Measurements from ENCODE around the gene SEPTIN1. TPM values are rescaled to one million over a fixed set of nuclear protein-coding genes. Genes with fewer than 3 reads are reported as not detected.
A peak's percentile ranks its signal among the peaks of the same experiment; 100 is the strongest.

Gene SEPTIN1
- total and polyA plus RNA-seq, 2 of the 13 experiments (the other 11 are each of a cell fraction or from before 2014, with no cell fraction given) = 0.18 to 0.67 TPM

GRCh38 chr16:30370456-30371247, 11.7 kb downstream of the SEPTIN1 start, which contains the start of gene TBC1D10B (continued):
- TF ChIP-seq PREB (CRISPR knock-in tag; IDR thresholded peaks at IDR 0.05) = no peak
- peak; percentile 87; the same call in 1 of the 3 replicates for TF ChIP-seq MXI1 (IDR thresholded peaks at IDR 0.05; ENCODE audit: borderline replicate concordance, low read depth, low read length)
- TF ChIP-seq, protein P1, sequence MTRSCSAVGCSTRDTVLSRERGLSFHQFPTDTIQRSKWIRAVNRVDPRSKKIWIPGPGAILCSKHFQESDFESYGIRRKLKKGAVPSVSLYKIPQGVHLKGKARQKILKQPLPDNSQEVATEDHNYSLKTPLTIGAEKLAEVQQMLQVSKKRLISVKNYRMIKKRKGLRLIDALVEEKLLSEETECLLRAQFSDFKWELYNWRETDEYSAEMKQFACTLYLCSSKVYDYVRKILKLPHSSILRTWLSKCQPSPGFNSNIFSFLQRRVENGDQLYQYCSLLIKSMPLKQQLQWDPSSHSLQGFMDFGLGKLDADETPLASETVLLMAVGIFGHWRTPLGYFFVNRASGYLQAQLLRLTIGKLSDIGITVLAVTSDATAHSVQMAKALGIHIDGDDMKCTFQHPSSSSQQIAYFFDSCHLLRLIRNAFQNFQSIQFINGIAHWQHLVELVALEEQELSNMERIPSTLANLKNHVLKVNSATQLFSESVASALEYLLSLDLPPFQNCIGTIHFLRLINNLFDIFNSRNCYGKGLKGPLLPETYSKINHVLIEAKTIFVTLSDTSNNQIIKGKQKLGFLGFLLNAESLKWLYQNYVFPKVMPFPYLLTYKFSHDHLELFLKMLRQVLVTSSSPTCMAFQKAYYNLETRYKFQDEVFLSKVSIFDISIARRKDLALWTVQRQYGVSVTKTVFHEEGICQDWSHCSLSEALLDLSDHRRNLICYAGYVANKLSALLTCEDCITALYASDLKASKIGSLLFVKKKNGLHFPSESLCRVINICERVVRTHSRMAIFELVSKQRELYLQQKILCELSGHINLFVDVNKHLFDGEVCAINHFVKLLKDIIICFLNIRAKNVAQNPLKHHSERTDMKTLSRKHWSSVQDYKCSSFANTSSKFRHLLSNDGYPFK (CRISPR knock-in tag; IDR thresholded peaks at IDR 0.05; ENCODE audit: borderline replicate concordance) = peak; percentile 56; the same call in 1 of the 2 replicates
- no peak for TF ChIP-seq ZNF441 (CRISPR knock-in tag; IDR thresholded peaks at IDR 0.05; ENCODE audit: borderline replicate concordance)
- TF ChIP-seq SP4 (CRISPR knock-in tag; IDR thresholded peaks at IDR 0.05) = peak; percentile 96
- peak; percentile 75 for TF ChIP-seq CTCF (CRISPR knock-in tag; IDR thresholded peaks at IDR 0.05)
- TF ChIP-seq, protein P2, sequence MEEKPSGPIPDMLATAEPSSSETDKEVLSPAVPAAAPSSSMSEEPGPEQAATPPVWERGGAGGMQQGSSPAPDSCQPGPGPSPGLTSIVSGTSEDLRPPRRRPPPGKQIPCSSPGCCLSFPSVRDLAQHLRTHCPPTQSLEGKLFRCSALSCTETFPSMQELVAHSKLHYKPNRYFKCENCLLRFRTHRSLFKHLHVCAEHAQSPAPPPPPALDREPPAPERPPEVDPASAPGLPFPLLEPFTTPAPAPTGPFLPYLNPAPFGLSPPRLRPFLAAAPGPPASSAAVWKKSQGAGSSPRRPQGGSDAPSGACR (CRISPR knock-in tag; IDR thresholded peaks at IDR 0.05) = no peak
- TF ChIP-seq MTERF4 (CRISPR knock-in tag; IDR thresholded peaks at IDR 0.05) = no peak
- no peak for TF ChIP-seq PCBP2 (optimal IDR thresholded peaks at IDR 0.05; ENCODE audit: low read depth, low read length, poor library complexity, severe bottlenecking)
- peak; percentile 17 for TF ChIP-seq SP5 (CRISPR knock-in tag; IDR thresholded peaks at IDR 0.05; ENCODE audit: borderline replicate concordance, low read depth)
- peak; percentile 63 for TF ChIP-seq ERF (CRISPR knock-in tag; IDR thresholded peaks at IDR 0.05)
- TF ChIP-seq NFE2L2 (IDR thresholded peaks at IDR 0.05; ENCODE audit: low read length) = no peak
- no peak for TF ChIP-seq MTA1 (CRISPR knock-in tag; IDR thresholded peaks at IDR 0.05; ENCODE audit: borderline replicate concordance)
- peak; percentile 18; the same call in 1 of the 2 replicates for TF ChIP-seq FOXA3 (CRISPR knock-in tag; IDR thresholded peaks at IDR 0.05)
- TF ChIP-seq, protein P3, sequence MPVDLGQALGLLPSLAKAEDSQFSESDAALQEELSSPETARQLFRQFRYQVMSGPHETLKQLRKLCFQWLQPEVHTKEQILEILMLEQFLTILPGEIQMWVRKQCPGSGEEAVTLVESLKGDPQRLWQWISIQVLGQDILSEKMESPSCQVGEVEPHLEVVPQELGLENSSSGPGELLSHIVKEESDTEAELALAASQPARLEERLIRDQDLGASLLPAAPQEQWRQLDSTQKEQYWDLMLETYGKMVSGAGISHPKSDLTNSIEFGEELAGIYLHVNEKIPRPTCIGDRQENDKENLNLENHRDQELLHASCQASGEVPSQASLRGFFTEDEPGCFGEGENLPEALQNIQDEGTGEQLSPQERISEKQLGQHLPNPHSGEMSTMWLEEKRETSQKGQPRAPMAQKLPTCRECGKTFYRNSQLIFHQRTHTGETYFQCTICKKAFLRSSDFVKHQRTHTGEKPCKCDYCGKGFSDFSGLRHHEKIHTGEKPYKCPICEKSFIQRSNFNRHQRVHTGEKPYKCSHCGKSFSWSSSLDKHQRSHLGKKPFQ (CRISPR knock-in tag; IDR thresholded peaks at IDR 0.05; ENCODE audit: insufficient replicate concordance) = no peak
- peak; percentile 69; the same call in 1 of the 2 replicates for TF ChIP-seq ZNF792 (CRISPR knock-in tag; IDR thresholded peaks at IDR 0.05)
- TF ChIP-seq MED1 (CRISPR knock-in tag; IDR thresholded peaks at IDR 0.05) = peak; percentile 58; the same call in 1 of the 2 replicates
- TF ChIP-seq SIN3A (IDR thresholded peaks at IDR 0.05; ENCODE audit: borderline replicate concordance, low read depth, low read length) = peak; percentile 71; the same call in 1 of the 2 replicates
- peak; percentile 76 for TF ChIP-seq ELF1 (CRISPR knock-in tag; IDR thresholded peaks at IDR 0.05)
- no peak; the same call in 1 of the 2 replicates for TF ChIP-seq YEATS4 (CRISPR knock-in tag; IDR thresholded peaks at IDR 0.05; ENCODE audit: borderline replicate concordance)
